ENCODE data around the gene TRIM29.
A peak's percentile ranks its signal among the peaks of the same experiment; 100 is the strongest.

TRIM29 gene

GRCh38 chr11:120088056-120088455, 49.9 kb downstream of the TRIM29 start:
- H3K27me3 ChIP-seq (ENCODE audit: control insufficient read depth in 5 of 5, insufficient read depth in 4 of 5, low read length in 5 of 5) = peaks cover 0 to 4% (median 0%) of the 10 kb centered on the region in 5 donors
- H3K9me3 ChIP-seq (ENCODE audit: control insufficient read depth in 5 of 5, low read length in 5 of 5) = peaks cover 0 to 2% (median 0%) of the 10 kb centered on the region in 5 donors
- H3K36me3 ChIP-seq (ENCODE audit: control insufficient read depth in 5 of 5, insufficient read depth in 5 of 5, low read length in 5 of 5) = peaks cover 0 to 3% (median 0%) of the 10 kb centered on the region in 5 donors
- H3K27ac ChIP-seq (ENCODE audit: low read depth, low read length) = no peak overlapping the region
- peaks cover 0 to 10% (median 7%) of the 10 kb centered on the region in 5 donors for H3K4me1 ChIP-seq (ENCODE audit: control insufficient read depth in 5 of 5, insufficient read depth in 5 of 5, low read length in 5 of 5)
- H3K9ac ChIP-seq (ENCODE audit: low read length in 5 of 5) = no peak overlapping the region
- H3K4me3 ChIP-seq (ENCODE audit: low read depth in 1 of 5, low read length in 5 of 5) = no peak overlapping the region

- Histone ChIP-seq H3K9ac (ENCODE audit: low read length in 5 of 5) (no peak overlapping the region), H3K27me3 (ENCODE audit: control insufficient read depth in 5 of 5, insufficient read depth in 4 of 5, low read length in 5 of 5) (peaks cover 0 to 7% (median 0%) of the 10 kb centered on the region in 5 donors), H3K4me3 (ENCODE audit: low read depth in 1 of 5, low read length in 5 of 5) (no peak overlapping the region), H3K27ac (ENCODE audit: low read depth, low read length) (no peak overlapping the region), H3K9me3 (ENCODE audit: control insufficient read depth in 5 of 5, low read length in 5 of 5) (peaks cover 0 to 2% (median 0%) of the 10 kb centered on the region in 5 donors), H3K4me1 (ENCODE audit: control insufficient read depth in 5 of 5, insufficient read depth in 5 of 5, low read length in 5 of 5) (peaks cover 0 to 12% (median 8%) of the 10 kb centered on the region in 5 donors), H3K36me3 (ENCODE audit: control insufficient read depth in 5 of 5, insufficient read depth in 5 of 5, low read length in 5 of 5) (peaks cover 0 to 3% (median 0%) of the 10 kb centered on the region in 5 donors)
These were observed 51.3 kb downstream of the TRIM29 start for GRCh38 chr11:120086651-120087050.

- peaks cover 0 to 20% (median 8%) of the 10 kb centered on the region in 5 donors for H3K4me1 ChIP-seq (ENCODE audit: control insufficient read depth in 5 of 5, insufficient read depth in 5 of 5, low read length in 5 of 5)
- H3K9me3 ChIP-seq (ENCODE audit: control insufficient read depth in 5 of 5, low read length in 5 of 5) = peaks cover 0 to 2% (median 0%) of the 10 kb centered on the region in 5 donors
- H3K36me3 ChIP-seq (ENCODE audit: control insufficient read depth in 5 of 5, insufficient read depth in 5 of 5, low read length in 5 of 5) = peaks cover 0 to 3% (median 0%) of the 10 kb centered on the region in 5 donors
- H3K27ac ChIP-seq (ENCODE audit: low read depth, low read length) = no peak overlapping the region
- no peak overlapping the region for H3K9ac ChIP-seq (ENCODE audit: low read length in 5 of 5)
- H3K27me3 ChIP-seq (ENCODE audit: control insufficient read depth in 5 of 5, insufficient read depth in 4 of 5, low read length in 5 of 5) = peaks cover 0 to 18% (median 0%) of the 10 kb centered on the region in 5 donors
- H3K4me3 ChIP-seq (ENCODE audit: low read depth in 1 of 5, low read length in 5 of 5) = no peak overlapping the region
These were observed 57.9 kb downstream of the TRIM29 start for GRCh38 chr11:120079750-120080610.

- Histone ChIP-seq H3K27me3 (ENCODE audit: control insufficient read depth in 5 of 5, insufficient read depth in 4 of 5, low read length in 5 of 5) (peaks cover 0 to 22% (median 6%) of the 10 kb centered on the region in 5 donors), H3K27ac (ENCODE audit: low read depth, low read length) (no peak overlapping the region), H3K4me3 (ENCODE audit: low read depth in 1 of 5, low read length in 5 of 5) (no peak overlapping the region), H3K9me3 (ENCODE audit: control insufficient read depth in 5 of 5, low read length in 5 of 5) (no peaks in the 10 kb centered on the region), H3K9ac (ENCODE audit: low read length in 5 of 5) (peak overlapping the region in 1 of 5 donors; percentile 8), H3K36me3 (ENCODE audit: control insufficient read depth in 5 of 5, insufficient read depth in 5 of 5, low read length in 5 of 5) (no peaks in the 10 kb centered on the region), H3K4me1 (ENCODE audit: control insufficient read depth in 5 of 5, insufficient read depth in 5 of 5, low read length in 5 of 5) (peaks cover 0 to 13% (median 8%) of the 10 kb centered on the region in 5 donors)
These were observed 59.5 kb downstream of the TRIM29 start for GRCh38 chr11:120078397-120078796.

GRCh38 chr11:120074076-120074475, 63.8 kb downstream of the TRIM29 start:
- Histone ChIP-seq H3K4me1 (ENCODE audit: control insufficient read depth in 5 of 5, insufficient read depth in 5 of 5, low read length in 5 of 5) (no peaks in the 10 kb centered on the region), H3K27me3 (ENCODE audit: control insufficient read depth in 5 of 5, insufficient read depth in 4 of 5, low read length in 5 of 5) (peaks cover 0 to 9% (median 6%) of the 10 kb centered on the region in 5 donors), H3K36me3 (ENCODE audit: control insufficient read depth in 5 of 5, insufficient read depth in 5 of 5, low read length in 5 of 5) (no peaks in the 10 kb centered on the region), H3K27ac (ENCODE audit: low read depth, low read length) (no peak overlapping the region), H3K9ac (ENCODE audit: low read length in 5 of 5) (no peak overlapping the region), H3K4me3 (ENCODE audit: low read depth in 1 of 5, low read length in 5 of 5) (no peak overlapping the region), H3K9me3 (ENCODE audit: control insufficient read depth in 5 of 5, low read length in 5 of 5) (no peaks in the 10 kb centered on the region)

GRCh38 chr11:120073196-120073595, 64.7 kb downstream of the TRIM29 start:
- Histone ChIP-seq H3K27me3 (ENCODE audit: control insufficient read depth in 5 of 5, insufficient read depth in 4 of 5, low read length in 5 of 5) (peaks cover 0 to 12% (median 7%) of the 10 kb centered on the region in 5 donors), H3K9ac (ENCODE audit: low read length in 5 of 5) (no peak overlapping the region), H3K4me1 (ENCODE audit: control insufficient read depth in 5 of 5, insufficient read depth in 5 of 5, low read length in 5 of 5) (no peaks in the 10 kb centered on the region), H3K27ac (ENCODE audit: low read depth, low read length) (no peak overlapping the region), H3K4me3 (ENCODE audit: low read depth in 1 of 5, low read length in 5 of 5) (no peak overlapping the region), H3K9me3 (ENCODE audit: control insufficient read depth in 5 of 5, low read length in 5 of 5) (no peaks in the 10 kb centered on the region), H3K36me3 (ENCODE audit: control insufficient read depth in 5 of 5, insufficient read depth in 5 of 5, low read length in 5 of 5) (no peaks in the 10 kb centered on the region)

- no peak overlapping the region for H3K9ac ChIP-seq (ENCODE audit: low read length in 5 of 5)
- H3K27me3 ChIP-seq (ENCODE audit: control insufficient read depth in 5 of 5, insufficient read depth in 4 of 5, low read length in 5 of 5) = peaks cover 14 to 33% (median 20%) of the 10 kb centered on the region in 5 donors
- no peak overlapping the region for H3K27ac ChIP-seq (ENCODE audit: low read depth, low read length)
- H3K4me1 ChIP-seq (ENCODE audit: control insufficient read depth in 5 of 5, insufficient read depth in 5 of 5, low read length in 5 of 5) = no peaks in the 10 kb centered on the region
- H3K4me3 ChIP-seq (ENCODE audit: low read depth in 1 of 5, low read length in 5 of 5) = no peak overlapping the region
- H3K36me3 ChIP-seq (ENCODE audit: control insufficient read depth in 5 of 5, insufficient read depth in 5 of 5, low read length in 5 of 5) = no peaks in the 10 kb centered on the region
- no peaks in the 10 kb centered on the region for H3K9me3 ChIP-seq (ENCODE audit: control insufficient read depth in 5 of 5, low read length in 5 of 5)
These were observed 69.8 kb downstream of the TRIM29 start for GRCh38 chr11:120068114-120068573.

- Histone ChIP-seq H3K9ac (ENCODE audit: low read length in 5 of 5) (no peak overlapping the region), H3K4me3 (ENCODE audit: low read depth in 1 of 5, low read length in 5 of 5) (no peak overlapping the region), H3K27me3 (ENCODE audit: control insufficient read depth in 5 of 5, insufficient read depth in 4 of 5, low read length in 5 of 5) (peaks cover 14 to 38% (median 22%) of the 10 kb centered on the region in 5 donors), H3K4me1 (ENCODE audit: control insufficient read depth in 5 of 5, insufficient read depth in 5 of 5, low read length in 5 of 5) (no peaks in the 10 kb centered on the region), H3K27ac (ENCODE audit: low read depth, low read length) (no peak overlapping the region), H3K9me3 (ENCODE audit: control insufficient read depth in 5 of 5, low read length in 5 of 5) (no peaks in the 10 kb centered on the region), H3K36me3 (ENCODE audit: control insufficient read depth in 5 of 5, insufficient read depth in 5 of 5, low read length in 5 of 5) (no peaks in the 10 kb centered on the region)
These were observed 70.3 kb downstream of the TRIM29 start for GRCh38 chr11:120067438-120068113.

GRCh38 chr11:120066738-120067437, 71.0 kb downstream of the TRIM29 start:
- no peaks in the 10 kb centered on the region for H3K4me1 ChIP-seq (ENCODE audit: control insufficient read depth in 5 of 5, insufficient read depth in 5 of 5, low read length in 5 of 5)
- H3K27ac ChIP-seq (ENCODE audit: low read depth, low read length) = no peak overlapping the region
- H3K27me3 ChIP-seq (ENCODE audit: control insufficient read depth in 5 of 5, insufficient read depth in 4 of 5, low read length in 5 of 5) = peaks cover 14 to 44% (median 25%) of the 10 kb centered on the region in 5 donors
- H3K4me3 ChIP-seq (ENCODE audit: low read depth in 1 of 5, low read length in 5 of 5) = no peak overlapping the region
- H3K9me3 ChIP-seq (ENCODE audit: control insufficient read depth in 5 of 5, low read length in 5 of 5) = no peaks in the 10 kb centered on the region
- H3K36me3 ChIP-seq (ENCODE audit: control insufficient read depth in 5 of 5, insufficient read depth in 5 of 5, low read length in 5 of 5) = no peaks in the 10 kb centered on the region
- H3K9ac ChIP-seq (ENCODE audit: low read length in 5 of 5) = no peak overlapping the region

Measured in subcutaneous abdominal adipose tissue (tissue), 5 donors.